Measurements from ENCODE around the gene SNRPB.

SNRPB gene

GRCh38 chr20:2470423-2471193, at the start of gene SNRPB:
TSS of gene SNRPB (minus strand) at chr20:2470789. CDS start at chr20:2470690, 99 bp downstream.
- Histone ChIP-seq H3K4me3 (ENCODE audit: low read length) (peak within 1 kb of the TSS; percentile 46), H3K36me3 (ENCODE audit: control insufficient read depth, insufficient read depth, low read length) (no peaks in the 10 kb centered on the region), H3K9me3 (ENCODE audit: control insufficient read depth, low read length) (no peaks in the 10 kb centered on the region), H3K27me3 (ENCODE audit: control insufficient read depth, insufficient read depth, low read length) (no peaks in the 10 kb centered on the region), H3K4me1 (ENCODE audit: control insufficient read depth, insufficient read depth, low read length) (peaks cover 16% of the 10 kb centered on the region), H3K9ac (ENCODE audit: low read length) (peak within 1 kb of the TSS; percentile 82)

GRCh38 chr20:2519115-2519809, 48.7 kb upstream of the SNRPB start:
- Histone ChIP-seq H3K4me3 (ENCODE audit: low read length) (no peak overlapping the region), H3K9me3 (ENCODE audit: control insufficient read depth, low read length) (no peaks in the 10 kb centered on the region), H3K4me1 (ENCODE audit: control insufficient read depth, insufficient read depth, low read length) (peaks cover 10% of the 10 kb centered on the region), H3K27me3 (ENCODE audit: control insufficient read depth, insufficient read depth, low read length) (no peaks in the 10 kb centered on the region), H3K36me3 (ENCODE audit: control insufficient read depth, insufficient read depth, low read length) (no peaks in the 10 kb centered on the region), H3K9ac (ENCODE audit: low read length) (no peak overlapping the region)

- H3K4me1 ChIP-seq (ENCODE audit: control insufficient read depth, insufficient read depth, low read length), result peaks cover 4% of the 10 kb centered on the region
- H3K27me3 ChIP-seq (ENCODE audit: control insufficient read depth, insufficient read depth, low read length), result no peaks in the 10 kb centered on the region
- no peaks in the 10 kb centered on the region for H3K9me3 ChIP-seq (ENCODE audit: control insufficient read depth, low read length)
- H3K4me3 ChIP-seq (ENCODE audit: low read length), result no peak overlapping the region
- H3K36me3 ChIP-seq (ENCODE audit: control insufficient read depth, insufficient read depth, low read length), result no peaks in the 10 kb centered on the region
- no peak overlapping the region for H3K9ac ChIP-seq (ENCODE audit: low read length)
Measured at GRCh38 chr20:2518558-2518957, 48.0 kb upstream of the SNRPB start.

- H3K27me3 ChIP-seq (ENCODE audit: control insufficient read depth, insufficient read depth, low read length), result no peaks in the 10 kb centered on the region
- H3K9ac ChIP-seq (ENCODE audit: low read length), result no peak overlapping the region
Measured at GRCh38 chr20:2518096-2518495, 47.5 kb upstream of the SNRPB start.

GRCh38 chr20:2516399-2516798, 45.8 kb upstream of the SNRPB start:
- Histone ChIP-seq H3K4me3 (ENCODE audit: low read length) (no peak overlapping the region), H3K27me3 (ENCODE audit: control insufficient read depth, insufficient read depth, low read length) (no peaks in the 10 kb centered on the region), H3K9me3 (ENCODE audit: control insufficient read depth, low read length) (no peaks in the 10 kb centered on the region), H3K9ac (ENCODE audit: low read length) (no peak overlapping the region), H3K4me1 (ENCODE audit: control insufficient read depth, insufficient read depth, low read length) (peaks cover under 1% of the 10 kb centered on the region), H3K36me3 (ENCODE audit: control insufficient read depth, insufficient read depth, low read length) (no peaks in the 10 kb centered on the region)

More at GRCh38 chr20:2518096-2518495, 47.5 kb upstream of the SNRPB start:
- no peak overlapping the region for H3K4me3 ChIP-seq (ENCODE audit: low read length)
- H3K4me1 ChIP-seq (ENCODE audit: control insufficient read depth, insufficient read depth, low read length), result peaks cover 4% of the 10 kb centered on the region
- H3K9me3 ChIP-seq (ENCODE audit: control insufficient read depth, low read length), result no peaks in the 10 kb centered on the region
- no peaks in the 10 kb centered on the region for H3K36me3 ChIP-seq (ENCODE audit: control insufficient read depth, insufficient read depth, low read length)

GRCh38 chr20:2515203-2515602, 44.6 kb upstream of the SNRPB start:
- Histone ChIP-seq H3K27me3 (ENCODE audit: control insufficient read depth, insufficient read depth, low read length) (no peaks in the 10 kb centered on the region), H3K9me3 (ENCODE audit: control insufficient read depth, low read length) (no peaks in the 10 kb centered on the region), H3K4me1 (ENCODE audit: control insufficient read depth, insufficient read depth, low read length) (no peaks in the 10 kb centered on the region), H3K4me3 (ENCODE audit: low read length) (no peak overlapping the region), H3K36me3 (ENCODE audit: control insufficient read depth, insufficient read depth, low read length) (no peaks in the 10 kb centered on the region), H3K9ac (ENCODE audit: low read length) (no peak overlapping the region)

GRCh38 chr20:2509794-2510193, 39.2 kb upstream of the SNRPB start:
- Histone ChIP-seq H3K4me3 (ENCODE audit: low read length) (no peak overlapping the region), H3K27me3 (ENCODE audit: control insufficient read depth, insufficient read depth, low read length) (no peaks in the 10 kb centered on the region), H3K4me1 (ENCODE audit: control insufficient read depth, insufficient read depth, low read length) (peaks cover 9% of the 10 kb centered on the region), H3K9ac (ENCODE audit: low read length) (no peak overlapping the region), H3K9me3 (ENCODE audit: control insufficient read depth, low read length) (no peaks in the 10 kb centered on the region), H3K36me3 (ENCODE audit: control insufficient read depth, insufficient read depth, low read length) (no peaks in the 10 kb centered on the region)

GRCh38 chr20:2509468-2509781, 38.8 kb upstream of the SNRPB start:
- peaks cover 9% of the 10 kb centered on the region for H3K4me1 ChIP-seq (ENCODE audit: control insufficient read depth, insufficient read depth, low read length)

GRCh38 chr20:2508631-2509467, 38.3 kb upstream of the SNRPB start, which contains the start of gene ZNF343:
TSS of gene ZNF343 (minus strand) at chr20:2508915. CDS start at chr20:2493895, 15,020 bp downstream.
- Histone ChIP-seq H3K36me3 (ENCODE audit: control insufficient read depth, insufficient read depth, low read length) (no peaks in the 10 kb centered on the region), H3K9ac (ENCODE audit: low read length) (peak within 1 kb of the TSS; percentile 94), H3K9me3 (ENCODE audit: control insufficient read depth, low read length) (no peaks in the 10 kb centered on the region), H3K4me1 (ENCODE audit: control insufficient read depth, insufficient read depth, low read length) (peaks cover 9% of the 10 kb centered on the region), H3K27me3 (ENCODE audit: control insufficient read depth, insufficient read depth, low read length) (no peaks in the 10 kb centered on the region), H3K4me3 (ENCODE audit: low read length) (peak within 1 kb of the TSS; percentile 94)

More at GRCh38 chr20:2509468-2509781, 38.8 kb upstream of the SNRPB start:
- peak overlapping the region; percentile 94 for H3K9ac ChIP-seq (ENCODE audit: low read length)
- peak overlapping the region; percentile 94 for H3K4me3 ChIP-seq (ENCODE audit: low read length)
- H3K27me3 ChIP-seq (ENCODE audit: control insufficient read depth, insufficient read depth, low read length), result no peaks in the 10 kb centered on the region
- H3K9me3 ChIP-seq (ENCODE audit: control insufficient read depth, low read length), result no peaks in the 10 kb centered on the region
- H3K36me3 ChIP-seq (ENCODE audit: control insufficient read depth, insufficient read depth, low read length), result no peaks in the 10 kb centered on the region

- H3K9ac ChIP-seq (ENCODE audit: low read length), result peak overlapping the region; percentile 94
- H3K9me3 ChIP-seq (ENCODE audit: control insufficient read depth, low read length), result no peaks in the 10 kb centered on the region
- peaks cover 9% of the 10 kb centered on the region for H3K4me1 ChIP-seq (ENCODE audit: control insufficient read depth, insufficient read depth, low read length)
- peak overlapping the region; percentile 94 for H3K4me3 ChIP-seq (ENCODE audit: low read length)
- H3K27me3 ChIP-seq (ENCODE audit: control insufficient read depth, insufficient read depth, low read length), result no peaks in the 10 kb centered on the region
- H3K36me3 ChIP-seq (ENCODE audit: control insufficient read depth, insufficient read depth, low read length), result no peaks in the 10 kb centered on the region
Measured at GRCh38 chr20:2507875-2508630, 37.5 kb upstream of the SNRPB start.

GRCh38 chr20:2507464-2507863, 36.9 kb upstream of the SNRPB start:
- H3K4me3 ChIP-seq (ENCODE audit: low read length), result no peak overlapping the region
- peak overlapping the region; percentile 94 for H3K9ac ChIP-seq (ENCODE audit: low read length)
- no peaks in the 10 kb centered on the region for H3K27me3 ChIP-seq (ENCODE audit: control insufficient read depth, insufficient read depth, low read length)

More at GRCh38 chr20:2507464-2507863, 36.9 kb upstream of the SNRPB start:
- H3K9me3 ChIP-seq (ENCODE audit: control insufficient read depth, low read length), result no peaks in the 10 kb centered on the region
- no peaks in the 10 kb centered on the region for H3K36me3 ChIP-seq (ENCODE audit: control insufficient read depth, insufficient read depth, low read length)
- H3K4me1 ChIP-seq (ENCODE audit: control insufficient read depth, insufficient read depth, low read length), result peaks cover 9% of the 10 kb centered on the region

Data from mucosa of stomach (tissue), 1 donor.